NCI-H1092 treated with DMSO at 0.1 percent for 48 hours (cell line): ENCODE results near the gene ZNF618.
"Not testable (repeated sequence)": the region's sequence is repeated elsewhere in the genome, so short reads cannot be mapped to it uniquely, and the experiment has no call there.

ENCODE experiments used
- DNase-seq: peaks from one replicate; lab custom pipeline; 2025; lab: John Stamatoyannopoulos, UW

Gene ZNF618

GRCh38 chr9:114061830-114062474, 185.8 kb downstream of the ZNF618 start:
- DNase-seq, result no peak

- no peak for DNase-seq
Measured at GRCh38 chr9:114065304-114065703, 189.2 kb downstream of the ZNF618 start.

- DNase-seq, result no peak
Measured at GRCh38 chr9:114069476-114070187, 193.5 kb downstream of the ZNF618 start.

GRCh38 chr9:114070188-114071103, 194.3 kb downstream of the ZNF618 start:
- DNase-seq, result no peak

- no peak for DNase-seq
Measured at GRCh38 chr9:114071197-114071795, 195.2 kb downstream of the ZNF618 start.

- peak; percentile 70 for DNase-seq
Measured at GRCh38 chr9:114072184-114073140, 196.4 kb downstream of the ZNF618 start.

GRCh38 chr9:114075602-114076001, 199.5 kb downstream of the ZNF618 start:
- DNase-seq, result no peak

GRCh38 chr9:114076237-114077161, 200.4 kb downstream of the ZNF618 start:
- no peak for DNase-seq

- DNase-seq, result no peak
Measured at GRCh38 chr9:114077162-114077837, 201.2 kb downstream of the ZNF618 start.

- no peak for DNase-seq
Measured at GRCh38 chr9:114078021-114078780, 202.1 kb downstream of the ZNF618 start, which contains the start of gene AMBP. Gene AMBP, minus strand, starts transcription at chr9:114078300. Its CDS starts 91 bp downstream, at chr9:114078209.

GRCh38 chr9:114078781-114079156, 202.7 kb downstream of the ZNF618 start:
- no peak for DNase-seq

- DNase-seq, result no peak
Measured at GRCh38 chr9:114080195-114080772, 204.2 kb downstream of the ZNF618 start.

GRCh38 chr9:114080773-114081440, 204.8 kb downstream of the ZNF618 start:
- DNase-seq, result no peak

GRCh38 chr9:114081441-114082016, 205.4 kb downstream of the ZNF618 start:
- no peak for DNase-seq

- peak; percentile 75 for DNase-seq
Measured at GRCh38 chr9:114082017-114082762, 206.1 kb downstream of the ZNF618 start.

GRCh38 chr9:114082763-114083412, 206.8 kb downstream of the ZNF618 start:
- not testable (repeated sequence) for DNase-seq
